ENCODE results near the gene ARNT2.

DNA sequence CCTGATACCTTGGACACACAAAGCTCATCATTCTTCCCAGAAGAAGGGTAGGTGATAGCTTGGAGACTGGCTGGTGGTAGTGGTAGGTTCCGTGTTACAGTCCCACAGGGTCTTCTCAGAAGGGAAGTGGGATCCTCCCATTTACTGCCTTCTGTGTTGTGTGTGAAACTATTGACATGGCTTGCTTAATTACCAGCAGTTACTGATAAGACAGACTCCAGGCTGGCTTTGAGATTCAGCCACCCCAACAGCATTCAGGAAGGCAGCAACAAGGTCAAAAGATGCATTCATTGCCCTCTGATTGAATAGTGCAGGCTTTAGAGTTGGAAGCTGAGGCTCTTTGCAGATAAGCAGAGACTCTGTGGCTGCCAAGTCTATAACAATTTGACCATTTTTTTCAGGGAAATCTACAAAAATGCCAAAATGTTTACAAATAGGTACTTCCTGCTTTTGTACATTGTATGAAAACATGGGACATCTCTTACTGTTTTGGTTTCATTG lies 7.7 kb downstream of the ARNT2 start:
- TF ChIP-seq, protein P1, sequence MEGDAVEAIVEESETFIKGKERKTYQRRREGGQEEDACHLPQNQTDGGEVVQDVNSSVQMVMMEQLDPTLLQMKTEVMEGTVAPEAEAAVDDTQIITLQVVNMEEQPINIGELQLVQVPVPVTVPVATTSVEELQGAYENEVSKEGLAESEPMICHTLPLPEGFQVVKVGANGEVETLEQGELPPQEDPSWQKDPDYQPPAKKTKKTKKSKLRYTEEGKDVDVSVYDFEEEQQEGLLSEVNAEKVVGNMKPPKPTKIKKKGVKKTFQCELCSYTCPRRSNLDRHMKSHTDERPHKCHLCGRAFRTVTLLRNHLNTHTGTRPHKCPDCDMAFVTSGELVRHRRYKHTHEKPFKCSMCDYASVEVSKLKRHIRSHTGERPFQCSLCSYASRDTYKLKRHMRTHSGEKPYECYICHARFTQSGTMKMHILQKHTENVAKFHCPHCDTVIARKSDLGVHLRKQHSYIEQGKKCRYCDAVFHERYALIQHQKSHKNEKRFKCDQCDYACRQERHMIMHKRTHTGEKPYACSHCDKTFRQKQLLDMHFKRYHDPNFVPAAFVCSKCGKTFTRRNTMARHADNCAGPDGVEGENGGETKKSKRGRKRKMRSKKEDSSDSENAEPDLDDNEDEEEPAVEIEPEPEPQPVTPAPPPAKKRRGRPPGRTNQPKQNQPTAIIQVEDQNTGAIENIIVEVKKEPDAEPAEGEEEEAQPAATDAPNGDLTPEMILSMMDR (conservative IDR thresholded peaks at IDR 0.05; ENCODE audit: low read length): no peak
- TF ChIP-seq EZH2phosphoT487 (IDR thresholded peaks at IDR 0.05; ENCODE audit: borderline replicate concordance, low read depth, low read length): no peak

All from OCI-LY7 (cell line).